Karpas-422 (cell line): Measurements from ENCODE around the gene ITGA1. TPM values are rescaled to one million over a fixed set of nuclear protein-coding genes. Genes with fewer than 3 reads are reported as not detected.

ENCODE experiments used
- DNase-seq: peaks from one replicate; pipeline ENCODE4 v3.0.0-alpha.2; 2015
- H2AFZ ChIP-seq: fragments of 200-600 bp; sonication (generic); 2 replicates; pipeline ENCODE4 v1.6.1; 2014; ENCODE audit warnings: antibody characterized with exemption, low read length, mixed read lengths
- H3K27ac ChIP-seq: fragments of 200-600 bp; sonication (generic); 2 replicates; pipeline ENCODE4 v1.5.1; 2014; ENCODE audit warnings: mild to moderate bottlenecking, low read length, moderate library complexity
- H3K27me3 ChIP-seq: fragments of 200-600 bp; sonication (generic); 2 replicates; pipeline ENCODE4 v1.6.1; 2014; ENCODE audit warnings: low read length, mixed read lengths
- H3K36me3 ChIP-seq: fragments of 200-600 bp; sonication (generic); 2 replicates; pipeline ENCODE4 v1.6.1; 2014; ENCODE audit warnings: low read length, mixed read lengths; ENCODE audit not compliant: insufficient read depth
- H3K4me1 ChIP-seq: fragments of 200-600 bp; sonication (generic); 2 replicates; pipeline ENCODE4 v1.6.1; 2014; ENCODE audit warnings: mild to moderate bottlenecking, low read length, mixed read lengths
- H3K4me2 ChIP-seq: fragments of 200-600 bp; sonication (generic); 2 replicates; pipeline ENCODE4 v1.6.1; 2014; ENCODE audit warnings: low read length, low read depth, mild to moderate bottlenecking; ENCODE audit not compliant: poor library complexity, severe bottlenecking
- H3K4me3 ChIP-seq: fragments of 200-600 bp; sonication (generic); 2 replicates; pipeline ENCODE4 v1.5.1; 2014; ENCODE audit warnings: mild to moderate bottlenecking, antibody characterized with exemption, low read length, mixed read lengths
- H3K79me2 ChIP-seq: fragments of 200-600 bp; sonication (generic); 2 replicates; pipeline ENCODE4 v1.6.1; 2014; ENCODE audit warnings: mild to moderate bottlenecking, low read length, mixed read lengths
- H3K9ac ChIP-seq: fragments of 200-600 bp; sonication (generic); 2 replicates; pipeline ENCODE4 v1.6.0; 2014; ENCODE audit warnings: low read length
- H3K9me2 ChIP-seq: fragments of 200-600 bp; sonication (generic), shearing (Covaris generic); replicated peaks from 2 replicates; pipeline ENCODE4 v1.6.0; 2014; ENCODE audit warnings: mild to moderate bottlenecking, low read length, moderate library complexity; ENCODE audit not compliant: insufficient read depth
- H3K9me3 ChIP-seq: fragments of 300-700, 200-600 bp; sonication (generic); 2 replicates; pipeline ENCODE4 v1.6.1; 2014; ENCODE audit warnings: low read length, mixed read lengths
- H4K20me1 ChIP-seq: fragments of 200-600 bp; sonication (generic); 2 replicates; pipeline ENCODE4 v1.6.1; 2014; ENCODE audit warnings: mild to moderate bottlenecking, antibody characterized with exemption, low read length, low read depth; ENCODE audit not compliant: insufficient read depth
- total RNA-seq: library from RNA; depleted of rRNA; stranded (reverse); fragments of >200 nt; shearing (Covaris generic); gene quantifications from 2 replicates; pipeline ENCODE4 v1.2.3, GENCODE V29; 2014; ENCODE audit warnings: low replicate concordance

Gene ITGA1
- total RNA-seq, 1 experiment from 2014 or later: not detected

DNA sequence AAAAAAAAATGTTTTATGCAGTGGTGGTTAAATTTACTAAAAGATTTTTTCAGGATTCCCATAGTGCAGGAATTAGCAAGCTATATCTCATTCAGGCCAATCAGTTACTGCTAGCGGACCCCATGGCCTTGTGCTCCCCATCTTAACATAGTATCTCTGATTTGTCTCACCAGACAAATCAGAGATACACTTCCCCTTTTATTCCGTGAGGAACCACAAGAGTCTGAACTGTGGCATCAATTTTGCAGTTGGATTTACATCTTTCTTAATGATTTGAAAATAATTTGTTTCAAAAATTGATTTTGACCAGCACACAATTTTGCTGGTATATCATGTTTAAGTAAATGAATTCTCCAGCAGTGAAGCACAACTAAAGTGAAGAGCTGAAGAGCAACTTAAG, 17.9 kb downstream of the ITGA1 start:
- H4K20me1 ChIP-seq: peaks cover 22% of the 10 kb centered on the region
- no peaks in the 10 kb centered on the region for H3K9me2 ChIP-seq
- H3K27me3 ChIP-seq: no peaks in the 10 kb centered on the region
- H3K27ac ChIP-seq: no peak overlapping the region
- no peak overlapping the region for H3K4me2 ChIP-seq
- no peaks in the 10 kb centered on the region for H3K9me3 ChIP-seq
- H3K9ac ChIP-seq: no peak overlapping the region
- H2AFZ ChIP-seq: no peak overlapping the region
- peaks cover 21% of the 10 kb centered on the region for H3K36me3 ChIP-seq
- no peak overlapping the region for H3K4me3 ChIP-seq
- H3K4me1 ChIP-seq: peaks cover 23% of the 10 kb centered on the region
- peaks cover 21% of the 10 kb centered on the region for H3K79me2 ChIP-seq
- DNase-seq: no peak

- H3K9ac ChIP-seq: no peak overlapping the region
Observed at GRCh38 chr5:52807037-52807436, 19.3 kb downstream of the ITGA1 start.

GRCh38 chr5:52807723-52808122, 20.0 kb downstream of the ITGA1 start:
- Histone ChIP-seq H3K9ac (no peak overlapping the region), H3K27me3 (no peaks in the 10 kb centered on the region), H3K4me3 (no peak overlapping the region), H4K20me1 (peaks cover 12% of the 10 kb centered on the region; the same call in 1 of the 2 replicates), H3K79me2 (no peaks in the 10 kb centered on the region), H3K36me3 (peaks cover 10% of the 10 kb centered on the region; the same call in 1 of the 2 replicates), H3K27ac (no peak overlapping the region), H3K4me1 (peaks cover 2% of the 10 kb centered on the region; the same call in 1 of the 2 replicates), H2AFZ (no peak overlapping the region), H3K9me2 (no peaks in the 10 kb centered on the region), H3K9me3 (no peaks in the 10 kb centered on the region), H3K4me2 (no peak overlapping the region)
- no peak for DNase-seq

More at GRCh38 chr5:52807037-52807436, 19.3 kb downstream of the ITGA1 start:
- no peak overlapping the region for H3K4me3 ChIP-seq
- no peak overlapping the region for H2AFZ ChIP-seq
- no peaks in the 10 kb centered on the region for H3K9me3 ChIP-seq
- peaks cover 9% of the 10 kb centered on the region for H3K4me1 ChIP-seq
- H3K36me3 ChIP-seq: peaks cover 13% of the 10 kb centered on the region
- no peak overlapping the region for H3K27ac ChIP-seq
- H3K9me2 ChIP-seq: no peaks in the 10 kb centered on the region
- H3K27me3 ChIP-seq: no peaks in the 10 kb centered on the region
- H4K20me1 ChIP-seq: peaks cover 12% of the 10 kb centered on the region; the same call in 1 of the 2 replicates
- peaks cover 6% of the 10 kb centered on the region for H3K79me2 ChIP-seq
- H3K4me2 ChIP-seq: no peak overlapping the region
- DNase-seq: no peak

DNA sequence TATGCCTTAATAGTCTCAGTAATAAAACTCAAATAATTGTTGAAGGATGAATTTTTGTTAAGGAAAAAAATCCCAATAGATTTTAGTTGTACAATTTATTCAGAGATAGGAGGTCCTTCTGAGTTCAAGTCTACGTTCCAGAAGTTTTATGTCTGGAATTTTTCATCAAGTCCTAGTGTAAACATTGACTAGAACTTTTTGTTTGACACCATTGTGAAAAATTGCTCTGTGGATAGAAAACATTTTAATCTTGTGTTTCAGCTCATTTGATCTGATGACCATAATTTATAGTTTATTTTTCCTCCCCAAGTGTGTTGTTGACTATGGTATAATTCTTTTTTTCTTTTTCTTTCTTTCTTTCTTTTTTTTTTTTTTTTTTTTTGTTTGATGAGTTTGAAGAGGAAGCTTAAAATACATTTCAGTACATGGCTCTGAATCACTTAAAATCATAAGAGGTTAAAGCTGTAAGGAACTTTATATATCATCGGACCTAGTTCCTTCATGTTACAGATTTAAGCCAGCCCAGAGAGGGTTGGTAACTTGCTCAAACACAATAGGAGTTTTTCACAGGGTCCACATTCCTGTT, 20.7 kb downstream of the ITGA1 start:
- Histone ChIP-seq H3K9me2 (no peaks in the 10 kb centered on the region), H3K4me1 (no peaks in the 10 kb centered on the region), H3K27me3 (no peaks in the 10 kb centered on the region), H3K79me2 (no peaks in the 10 kb centered on the region), H3K27ac (no peak overlapping the region), H4K20me1 (peaks cover 10% of the 10 kb centered on the region; the same call in 1 of the 2 replicates), H3K36me3 (peaks cover 9% of the 10 kb centered on the region; the same call in 1 of the 2 replicates), H3K9me3 (no peaks in the 10 kb centered on the region), H3K4me2 (no peak overlapping the region), H3K9ac (no peak overlapping the region), H2AFZ (no peak overlapping the region), H3K4me3 (no peak overlapping the region)
- DNase-seq: no peak

GRCh38 chr5:52809884-52810283, 22.2 kb downstream of the ITGA1 start:
- Histone ChIP-seq H3K4me1 (no peaks in the 10 kb centered on the region), H3K9me3 (no peaks in the 10 kb centered on the region), H3K36me3 (no peaks in the 10 kb centered on the region), H3K27me3 (no peaks in the 10 kb centered on the region), H3K4me2 (no peak overlapping the region), H3K9me2 (no peaks in the 10 kb centered on the region), H3K4me3 (no peak overlapping the region), H3K27ac (no peak overlapping the region), H3K79me2 (no peaks in the 10 kb centered on the region), H3K9ac (no peak overlapping the region), H2AFZ (no peak overlapping the region), H4K20me1 (0 out of 2 replicates have a peak, but pooled peaks cover 3% of the 10 kb centered on the region)
- DNase-seq: no peak

DNA sequence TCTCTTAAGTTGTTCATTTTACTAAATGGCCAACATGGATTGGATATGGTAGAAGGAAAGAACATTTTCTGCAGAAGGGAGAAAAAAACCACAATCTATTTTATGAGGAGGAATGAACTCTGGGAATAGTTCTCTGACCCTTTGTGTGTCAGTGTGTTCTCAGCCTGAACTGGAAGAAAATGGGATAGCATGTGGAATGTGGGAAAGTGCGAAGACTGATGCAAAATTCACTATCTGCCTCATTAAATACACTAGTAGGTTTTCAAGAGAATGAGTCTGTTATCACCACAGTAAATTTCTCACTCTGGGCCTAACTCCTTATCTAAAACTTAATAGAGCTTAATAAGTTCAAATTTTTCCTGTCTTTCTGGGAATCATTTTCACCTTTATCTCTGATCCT, 22.7 kb downstream of the ITGA1 start:
- H3K4me2 ChIP-seq: no peak overlapping the region
- no peaks in the 10 kb centered on the region for H3K79me2 ChIP-seq
- H3K9me2 ChIP-seq: no peaks in the 10 kb centered on the region
- H3K4me1 ChIP-seq: no peaks in the 10 kb centered on the region
- H4K20me1 ChIP-seq: 0 out of 2 replicates have a peak, but pooled peaks cover 3% of the 10 kb centered on the region
- no peak overlapping the region for H3K4me3 ChIP-seq
- H3K36me3 ChIP-seq: no peaks in the 10 kb centered on the region
- H3K27ac ChIP-seq: no peak overlapping the region
- H3K9me3 ChIP-seq: no peaks in the 10 kb centered on the region
- no peak overlapping the region for H2AFZ ChIP-seq
- no peaks in the 10 kb centered on the region for H3K27me3 ChIP-seq
- DNase-seq: no peak
- H3K9ac ChIP-seq: no peak overlapping the region

GRCh38 chr5:52811067-52811749, 23.5 kb downstream of the ITGA1 start:
- Histone ChIP-seq H3K27ac (no peak overlapping the region), H3K9me3 (no peaks in the 10 kb centered on the region)

DNA sequence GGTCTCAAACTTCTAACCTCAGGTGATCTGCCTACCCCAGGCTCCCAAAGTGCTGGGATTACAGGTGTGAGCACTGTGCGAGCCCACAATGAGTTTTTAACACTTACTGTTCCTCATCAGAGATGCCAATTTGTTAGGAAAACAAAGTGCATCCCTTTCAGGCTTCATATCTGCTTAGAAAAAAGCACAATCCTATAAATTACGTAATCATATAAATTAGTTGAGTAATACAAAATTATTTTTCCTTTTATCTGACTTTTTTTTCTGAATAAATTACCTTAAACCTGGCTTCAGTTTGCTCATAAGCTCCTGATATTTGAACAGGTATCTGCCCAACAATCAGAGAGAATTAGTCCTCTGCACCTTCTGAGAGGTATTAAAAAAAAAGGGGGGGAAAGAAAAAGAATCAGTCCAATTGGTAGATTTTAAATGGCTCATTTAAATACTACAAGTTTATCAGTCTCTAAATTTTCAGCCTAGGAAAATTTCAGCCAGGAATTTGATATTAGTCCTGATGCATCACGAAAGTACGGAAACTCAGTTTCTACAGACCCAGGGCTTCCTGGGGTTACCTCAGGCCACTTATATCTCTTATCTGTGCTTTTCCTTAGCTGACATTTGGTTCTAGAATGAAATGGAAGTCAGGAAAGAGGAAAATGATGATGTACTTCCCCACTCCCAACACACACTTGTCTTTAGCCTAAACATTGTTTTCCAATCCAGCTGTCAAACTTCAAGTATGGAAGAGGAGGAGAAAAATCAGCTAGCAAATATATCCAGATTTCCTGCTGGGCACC, 26.8 kb downstream of the ITGA1 start:
- no peak overlapping the region for H3K4me3 ChIP-seq
- H3K27ac ChIP-seq: no peak overlapping the region
- H3K36me3 ChIP-seq: no peaks in the 10 kb centered on the region
- no peaks in the 10 kb centered on the region for H3K4me1 ChIP-seq
- no peaks in the 10 kb centered on the region for H3K9me3 ChIP-seq
- no peaks in the 10 kb centered on the region for H3K9me2 ChIP-seq
- no peak for DNase-seq
- H3K4me2 ChIP-seq: no peak overlapping the region
- no peak overlapping the region for H2AFZ ChIP-seq
- no peaks in the 10 kb centered on the region for H3K79me2 ChIP-seq
- H4K20me1 ChIP-seq: no peaks in the 10 kb centered on the region
- no peak overlapping the region for H3K9ac ChIP-seq
- H3K27me3 ChIP-seq: no peaks in the 10 kb centered on the region

More at GRCh38 chr5:52811067-52811749, 23.5 kb downstream of the ITGA1 start:
- H3K4me1 ChIP-seq: no peaks in the 10 kb centered on the region
- no peak for DNase-seq
- no peaks in the 10 kb centered on the region for H3K9me2 ChIP-seq
- 0 out of 2 replicates have a peak, but pooled peaks cover 3% of the 10 kb centered on the region for H4K20me1 ChIP-seq
- H2AFZ ChIP-seq: no peak overlapping the region
- no peak overlapping the region for H3K4me2 ChIP-seq
- H3K36me3 ChIP-seq: no peaks in the 10 kb centered on the region
- no peaks in the 10 kb centered on the region for H3K27me3 ChIP-seq
- H3K79me2 ChIP-seq: no peaks in the 10 kb centered on the region
- no peak overlapping the region for H3K9ac ChIP-seq
- no peak overlapping the region for H3K4me3 ChIP-seq
